Measurements from ENCODE around the gene HOXA4.

DNA sequence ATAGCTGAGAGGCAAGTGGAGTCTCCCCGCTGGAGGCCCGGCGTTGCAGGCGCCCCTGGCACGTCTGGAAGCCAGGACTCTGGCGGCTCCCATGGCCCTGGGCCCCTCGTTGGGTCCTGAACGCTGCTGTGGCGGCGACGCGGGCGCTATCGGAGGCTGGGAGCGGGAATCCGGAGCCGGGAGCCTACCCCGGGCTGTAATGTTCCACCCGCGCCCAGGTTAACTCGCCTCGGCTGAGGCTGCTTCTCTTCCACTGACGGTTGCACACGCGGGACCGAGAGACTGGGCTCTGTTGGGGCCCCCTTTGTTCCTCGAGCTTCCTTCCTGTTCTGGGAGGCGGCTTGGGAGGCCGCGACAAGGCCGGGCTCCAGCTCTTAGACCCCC is 14.2 kb upstream of the HOXA4 start:
- TF ChIP-seq MAFK (IDR thresholded peaks at IDR 0.05; ENCODE audit: low read depth, low read length) (no peak), EZH2 (IDR thresholded peaks at IDR 0.05; ENCODE audit: low read depth, low read length, severe bottlenecking) (no peak), RBBP5 (IDR thresholded peaks at IDR 0.05; ENCODE audit: borderline replicate concordance, low read depth, low read length) (no peak), SP4 (IDR thresholded peaks at IDR 0.05; ENCODE audit: low read length) (no peak), POLR2AphosphoS5 (IDR thresholded peaks at IDR 0.05; ENCODE audit: low read depth, low read length) (no peak), KDM1A (IDR thresholded peaks at IDR 0.05; ENCODE audit: borderline replicate concordance, low read length) (no peak), SP1 (IDR thresholded peaks at IDR 0.05; ENCODE audit: low read depth, low read length) (no peak), TAF1 (IDR thresholded peaks at IDR 0.05; ENCODE audit: low read depth, low read length) (no peak), SIN3A (conservative IDR thresholded peaks at IDR 0.05 in 1 of 2, IDR thresholded peaks at IDR 0.05 in 1 of 2; ENCODE audit: low read depth in 1 of 2, low read length in 2 of 2) (no peak), TEAD4 (IDR thresholded peaks at IDR 0.05; ENCODE audit: low read depth, low read length) (no peak), EP300 (IDR thresholded peaks at IDR 0.05; ENCODE audit: borderline replicate concordance in 1 of 2, low read depth in 2 of 2, low read length in 2 of 2) (no peak), EGR1 (IDR thresholded peaks at IDR 0.05; ENCODE audit: borderline replicate concordance, low read depth, low read length) (no peak)
- TF ChIP-seq, protein P1, sequence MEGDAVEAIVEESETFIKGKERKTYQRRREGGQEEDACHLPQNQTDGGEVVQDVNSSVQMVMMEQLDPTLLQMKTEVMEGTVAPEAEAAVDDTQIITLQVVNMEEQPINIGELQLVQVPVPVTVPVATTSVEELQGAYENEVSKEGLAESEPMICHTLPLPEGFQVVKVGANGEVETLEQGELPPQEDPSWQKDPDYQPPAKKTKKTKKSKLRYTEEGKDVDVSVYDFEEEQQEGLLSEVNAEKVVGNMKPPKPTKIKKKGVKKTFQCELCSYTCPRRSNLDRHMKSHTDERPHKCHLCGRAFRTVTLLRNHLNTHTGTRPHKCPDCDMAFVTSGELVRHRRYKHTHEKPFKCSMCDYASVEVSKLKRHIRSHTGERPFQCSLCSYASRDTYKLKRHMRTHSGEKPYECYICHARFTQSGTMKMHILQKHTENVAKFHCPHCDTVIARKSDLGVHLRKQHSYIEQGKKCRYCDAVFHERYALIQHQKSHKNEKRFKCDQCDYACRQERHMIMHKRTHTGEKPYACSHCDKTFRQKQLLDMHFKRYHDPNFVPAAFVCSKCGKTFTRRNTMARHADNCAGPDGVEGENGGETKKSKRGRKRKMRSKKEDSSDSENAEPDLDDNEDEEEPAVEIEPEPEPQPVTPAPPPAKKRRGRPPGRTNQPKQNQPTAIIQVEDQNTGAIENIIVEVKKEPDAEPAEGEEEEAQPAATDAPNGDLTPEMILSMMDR (IDR thresholded peaks at IDR 0.05; ENCODE audit: control extremely low read depth in 1 of 3, insufficient read depth in 1 of 3, low read depth in 1 of 3, low read length in 3 of 3): no peak
- TF ChIP-seq, protein P2, sequence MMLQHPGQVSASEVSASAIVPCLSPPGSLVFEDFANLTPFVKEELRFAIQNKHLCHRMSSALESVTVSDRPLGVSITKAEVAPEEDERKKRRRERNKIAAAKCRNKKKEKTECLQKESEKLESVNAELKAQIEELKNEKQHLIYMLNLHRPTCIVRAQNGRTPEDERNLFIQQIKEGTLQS (IDR thresholded peaks at IDR 0.05; ENCODE audit: insufficient read depth, low read depth, low read length): no peak
